Right forelimb (tissue), 1 donor: ENCODE data around the gene SLC3A2.
"Not testable (repeated sequence)": the region's sequence is repeated elsewhere in the genome, so short reads cannot be mapped to it uniquely, and the experiment has no call there.

Experiments
- DNase-seq: peaks from one replicate; pipeline ENCODE4 v3.0.0-alpha.2; 2018

Gene SLC3A2

DNA sequence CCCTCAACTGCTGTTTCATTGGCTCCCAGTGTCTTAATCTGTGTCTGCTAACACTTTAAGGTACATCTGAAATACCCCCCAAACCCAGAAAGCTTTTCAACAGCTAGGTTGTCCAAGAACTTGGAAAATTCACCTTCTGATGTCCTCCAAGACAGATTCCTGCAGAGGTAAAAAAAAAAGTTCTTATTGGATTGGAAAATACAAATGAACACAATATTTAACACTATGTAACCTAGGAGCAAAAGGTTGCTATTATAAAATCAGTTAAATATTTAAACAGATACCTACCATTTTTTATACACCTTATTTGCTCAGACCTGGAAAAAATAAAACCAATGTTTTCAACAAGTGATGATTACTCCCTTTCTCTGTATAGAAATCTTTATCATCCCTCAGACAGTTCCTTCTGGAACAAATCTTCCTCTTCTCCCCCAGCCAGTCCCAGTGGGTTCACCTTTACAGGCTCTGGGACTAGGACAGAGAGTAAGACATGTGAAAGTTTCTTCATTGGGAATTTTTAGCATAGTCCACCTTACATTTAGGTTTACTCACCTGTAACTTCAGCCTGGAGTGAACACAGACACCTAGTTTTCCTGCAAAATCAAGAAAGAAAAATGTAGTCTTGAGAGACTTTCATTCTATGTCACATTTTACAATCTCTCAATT, 28.0 kb upstream of the SLC3A2 start:
- no peak for DNase-seq

DNA sequence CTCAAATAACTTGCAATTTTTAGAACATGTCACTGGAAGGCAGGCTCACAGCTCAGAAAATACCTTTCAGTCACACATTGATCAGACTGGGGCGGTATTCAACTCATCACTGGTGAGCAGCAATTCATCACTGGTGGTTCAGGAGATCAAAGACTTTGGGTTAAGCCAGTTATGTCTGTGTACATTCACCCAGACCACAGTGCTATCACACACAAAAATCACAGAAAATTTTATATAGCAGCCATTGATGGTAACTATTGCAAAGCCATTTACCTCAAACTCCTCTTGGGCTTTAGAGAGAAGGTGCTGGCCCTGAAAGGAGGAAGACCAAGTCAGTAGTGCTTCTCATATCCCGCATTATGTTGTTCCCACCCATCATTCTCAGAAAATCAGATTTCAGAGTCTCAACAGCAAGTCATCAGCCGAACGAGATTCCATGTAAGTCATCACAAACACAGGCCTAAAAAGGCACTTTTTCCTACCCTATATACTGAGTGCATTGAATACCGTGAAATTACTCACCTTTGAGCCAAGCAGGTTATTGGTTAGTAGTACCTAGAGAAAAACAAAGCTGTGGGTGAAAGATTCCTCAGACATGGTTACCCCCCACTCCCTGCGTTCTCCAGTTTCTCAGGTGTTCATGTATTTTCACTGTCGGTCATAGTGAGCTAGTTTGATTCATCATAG, 27.3 kb upstream of the SLC3A2 start:
- no peak for DNase-seq

DNA sequence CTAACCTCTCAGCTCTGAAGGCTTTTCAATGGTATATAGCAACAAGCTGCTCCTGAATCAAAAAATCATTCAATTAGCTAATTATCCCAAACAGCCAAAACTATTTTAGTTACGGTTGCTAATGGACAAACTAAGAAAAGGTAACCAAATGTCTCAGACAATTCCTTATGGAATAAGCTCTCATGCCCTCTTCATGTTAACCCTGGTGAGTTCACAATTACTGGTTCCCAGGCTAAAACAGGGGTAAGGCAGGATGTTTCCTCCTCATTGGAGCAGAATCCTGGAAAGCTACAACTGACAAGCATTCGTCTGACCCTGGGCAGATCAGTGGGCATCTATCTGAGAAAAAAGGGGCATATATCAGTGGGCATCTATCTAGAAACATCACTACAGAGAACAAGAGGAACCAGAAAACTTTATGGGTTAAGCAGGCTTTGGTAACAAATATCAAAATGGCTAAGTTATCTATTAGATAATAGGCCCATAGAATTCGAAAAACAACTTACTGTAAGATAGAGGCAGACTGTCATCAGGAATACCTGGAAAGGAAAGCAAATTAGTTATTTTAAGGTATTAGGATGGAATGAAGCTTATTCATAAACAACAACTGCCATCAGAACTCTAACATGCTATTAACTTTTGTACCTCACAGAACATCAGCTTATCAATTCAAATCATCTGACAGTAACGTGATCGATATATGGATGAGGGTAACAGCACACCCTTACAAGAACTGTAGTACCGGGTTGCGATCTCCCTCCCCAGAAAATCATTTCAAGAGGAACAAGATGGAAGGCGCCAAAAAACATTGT, 26.5 kb upstream of the SLC3A2 start:
- DNase-seq, result no peak

- no peak for DNase-seq
These were observed 25.7 kb upstream of the SLC3A2 start for GRCh38 chr11:62854825-62855570.

- DNase-seq, result peak; percentile 99
These were observed 24.9 kb upstream of the SLC3A2 start for GRCh38 chr11:62855571-62856332.

GRCh38 chr11:62856333-62856895, 24.3 kb upstream of the SLC3A2 start:
- DNase-seq, result no peak

- DNase-seq, result no peak
These were observed 23.1 kb upstream of the SLC3A2 start for GRCh38 chr11:62857541-62857982.

GRCh38 chr11:62858201-62858600, 22.5 kb upstream of the SLC3A2 start:
- DNase-seq, result no peak

DNA sequence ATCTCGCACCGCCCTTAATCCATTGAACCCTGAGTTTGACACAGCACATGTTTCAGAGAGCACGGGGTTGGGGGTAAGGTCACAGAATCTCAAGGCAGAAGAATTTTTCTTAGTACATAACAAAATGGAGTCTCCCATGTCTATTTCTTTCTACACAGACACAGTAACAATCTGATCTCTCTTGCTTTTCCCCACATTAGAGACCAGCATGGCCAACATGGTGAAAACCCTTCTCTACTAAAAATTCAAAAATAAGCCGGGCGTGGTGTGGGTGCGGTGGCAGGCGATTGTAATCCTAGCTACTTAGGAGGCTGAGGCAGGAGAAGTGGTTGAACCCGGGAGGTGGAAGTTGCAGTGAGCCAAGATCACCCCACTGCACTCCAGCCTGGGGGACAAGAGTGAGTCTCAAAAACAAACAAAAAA, 21.4 kb upstream of the SLC3A2 start:
- DNase-seq, result not testable (repeated sequence)

DNA sequence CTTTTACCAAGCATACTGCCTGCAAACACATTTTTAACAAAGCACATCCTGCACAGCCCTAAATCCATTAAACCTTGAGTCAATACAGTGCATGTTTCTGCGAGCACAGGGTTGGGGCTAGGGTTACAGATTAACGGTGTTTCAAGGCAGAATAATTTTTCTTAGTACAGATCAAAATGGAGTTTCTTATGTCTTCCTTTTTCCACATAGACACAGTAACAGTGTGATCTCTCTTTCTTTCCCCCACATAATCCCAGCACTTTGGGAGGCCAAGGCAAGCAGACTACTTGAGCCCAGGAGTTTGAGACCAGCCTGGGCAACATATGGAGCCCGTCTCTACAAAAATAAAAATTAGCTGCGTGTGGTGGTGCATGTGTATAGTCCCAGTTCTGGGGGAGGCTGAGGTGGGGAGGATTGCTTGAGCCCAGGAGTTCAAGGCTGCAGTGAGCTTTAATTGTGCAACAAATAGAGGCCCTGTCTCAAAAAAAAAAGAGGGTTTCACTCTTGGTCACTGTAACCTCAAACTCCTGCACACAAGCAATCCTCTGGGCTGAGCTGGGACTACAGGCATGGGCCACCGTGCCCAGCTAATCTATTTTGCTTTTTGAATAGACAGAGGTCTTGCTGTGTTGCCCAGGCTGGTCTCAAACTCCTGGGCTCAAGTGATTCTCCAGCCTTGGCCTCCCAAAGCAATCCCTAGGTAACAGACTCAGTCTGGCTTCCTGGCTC, 19.7 kb upstream of the SLC3A2 start:
- DNase-seq, result no peak

GRCh38 chr11:62861564-62862192, 19.0 kb upstream of the SLC3A2 start:
- not testable (repeated sequence) for DNase-seq

GRCh38 chr11:62863687-62864335, 16.9 kb upstream of the SLC3A2 start:
- no peak for DNase-seq

GRCh38 chr11:62865635-62866034, 15.1 kb upstream of the SLC3A2 start:
- DNase-seq, result no peak

DNA sequence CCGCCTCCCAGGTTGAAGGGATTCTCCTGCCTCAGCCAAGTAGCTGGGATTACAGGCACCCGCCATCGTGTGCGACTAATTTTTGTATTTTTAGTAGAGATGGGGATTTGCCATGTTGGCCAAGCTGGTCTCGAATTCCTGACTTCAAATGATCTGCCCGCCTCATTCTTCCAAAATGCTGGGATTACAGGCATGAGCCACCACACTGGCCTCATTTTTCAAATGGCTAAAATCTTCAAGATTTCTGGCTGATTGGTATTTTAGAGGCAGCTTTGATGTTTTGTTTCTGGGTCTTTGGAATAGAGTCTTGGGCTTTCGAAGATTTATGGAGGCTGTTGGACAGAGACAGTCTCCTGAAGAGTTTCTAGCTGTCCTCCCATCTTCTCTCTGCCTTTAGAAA, 5.8 kb upstream of the SLC3A2 start:
- no peak for DNase-seq

DNA sequence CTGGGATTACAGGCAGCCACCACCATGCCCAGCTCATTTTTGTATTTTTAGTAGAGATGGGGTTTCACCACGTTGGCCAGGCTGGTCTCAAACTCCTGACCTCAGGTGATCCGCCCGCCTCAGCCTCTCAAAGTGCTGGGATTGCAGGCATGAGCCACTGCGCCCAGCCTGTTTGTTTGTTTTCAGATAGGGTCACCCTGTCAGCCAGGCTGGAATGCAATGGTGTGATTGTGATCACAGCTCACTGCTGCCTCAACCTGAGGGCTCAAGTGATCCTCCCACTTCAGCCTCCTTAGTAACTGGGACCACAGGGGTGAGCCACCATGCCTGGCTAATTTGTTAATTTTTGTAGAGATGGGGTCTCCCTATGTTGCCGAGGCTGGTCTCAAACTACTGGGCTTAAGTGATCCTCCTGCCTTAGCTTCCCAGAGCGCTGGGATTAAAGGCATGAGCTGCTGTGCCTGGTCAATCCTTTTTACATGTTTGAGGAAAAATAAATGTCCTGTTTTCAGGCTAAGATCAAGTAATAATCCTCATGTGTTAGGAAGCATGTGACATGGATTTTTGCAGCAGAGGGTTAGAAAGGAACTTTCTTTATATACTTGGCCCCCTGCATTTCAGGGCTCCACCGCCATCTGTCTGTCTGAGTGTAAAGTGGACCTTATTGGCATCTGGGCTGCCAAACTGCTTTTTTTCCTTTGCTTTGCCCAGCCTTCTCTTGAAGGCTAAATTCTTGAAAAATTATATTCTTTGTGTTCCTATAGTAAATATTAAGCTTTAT, 4.8 kb upstream of the SLC3A2 start:
- DNase-seq, result no peak

DNA sequence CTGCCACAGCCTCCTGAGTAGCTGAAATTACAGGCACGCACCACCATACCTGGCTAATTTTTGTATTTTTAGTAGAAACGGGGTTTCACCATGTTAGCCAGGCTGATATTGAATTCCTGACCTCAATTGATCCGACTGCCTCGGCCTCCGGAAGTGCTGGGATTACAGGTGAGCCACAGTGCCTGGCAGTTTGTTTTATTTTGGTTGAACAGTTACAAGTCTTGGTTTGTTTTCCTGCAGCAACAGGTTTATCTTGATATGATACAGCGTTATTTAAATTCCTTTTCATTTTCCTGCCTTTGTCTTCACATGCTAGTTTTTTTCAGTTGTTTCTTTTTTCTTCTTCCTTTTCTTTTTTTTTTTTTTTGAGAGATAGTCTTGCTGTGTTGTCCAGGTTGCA, 4.0 kb upstream of the SLC3A2 start:
- no peak for DNase-seq

- no peak for DNase-seq
These were observed 1.3 kb upstream of the SLC3A2 start for GRCh38 chr11:62879235-62879978.

DNA sequence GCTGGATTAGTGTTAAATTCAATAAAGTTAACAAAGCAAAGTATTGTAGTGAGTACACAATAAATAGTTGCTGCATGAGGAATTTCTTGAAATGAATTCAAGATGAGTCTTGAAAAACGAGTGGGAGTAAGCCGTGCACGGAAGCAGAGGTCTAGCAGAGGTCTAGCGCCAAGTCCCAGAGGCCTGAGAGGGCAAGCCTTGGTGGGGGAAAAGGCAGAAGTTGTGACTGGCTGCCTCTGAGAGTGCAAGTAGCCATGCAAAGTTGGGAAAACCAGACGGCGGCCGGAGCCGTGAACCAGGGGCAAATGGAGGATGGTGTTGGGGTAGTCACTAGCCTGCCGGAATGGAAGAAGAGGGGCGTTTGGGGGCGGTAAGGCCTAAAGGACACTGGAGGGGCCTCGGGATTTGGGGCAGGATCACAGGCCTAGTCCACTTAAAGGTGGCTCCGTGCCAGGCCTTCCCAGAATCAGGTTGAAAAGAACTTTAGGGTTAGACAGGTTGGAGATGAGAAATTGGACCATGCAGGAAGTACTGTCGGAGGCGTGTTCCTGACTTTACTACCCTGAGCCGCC, 379 bp upstream of the SLC3A2 start:
- no peak for DNase-seq
